Activated CD4-positive, alpha-beta T cell treated with anti-CD3 and anti-CD28 coated beads for 48 hours (primary cell): ENCODE results near the gene WASL.

Experiments
- DNase-seq: peaks from one replicate; pipeline ENCODE4 v3.0.0-alpha.2; 2020

Gene WASL

DNA sequence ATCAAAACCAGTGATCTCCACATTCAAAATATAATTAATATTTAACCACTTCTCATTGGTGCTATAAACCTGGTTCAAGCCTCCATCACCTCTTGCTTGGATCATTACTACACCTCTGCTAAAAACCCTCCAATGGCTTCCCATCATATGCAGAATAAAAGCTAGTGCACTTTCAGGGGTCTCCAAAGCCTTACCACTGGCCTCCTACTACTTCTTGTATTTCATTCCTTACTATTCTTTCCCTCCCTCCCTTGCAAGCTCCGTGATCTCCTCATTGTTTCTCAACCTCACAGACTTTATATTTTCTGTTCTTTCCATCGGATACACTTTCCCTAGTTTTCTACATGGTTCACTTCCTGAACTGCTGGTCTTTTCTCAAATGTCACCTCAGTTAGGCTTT, 61.6 kb downstream of the WASL start:
- DNase-seq, result no peak

DNA sequence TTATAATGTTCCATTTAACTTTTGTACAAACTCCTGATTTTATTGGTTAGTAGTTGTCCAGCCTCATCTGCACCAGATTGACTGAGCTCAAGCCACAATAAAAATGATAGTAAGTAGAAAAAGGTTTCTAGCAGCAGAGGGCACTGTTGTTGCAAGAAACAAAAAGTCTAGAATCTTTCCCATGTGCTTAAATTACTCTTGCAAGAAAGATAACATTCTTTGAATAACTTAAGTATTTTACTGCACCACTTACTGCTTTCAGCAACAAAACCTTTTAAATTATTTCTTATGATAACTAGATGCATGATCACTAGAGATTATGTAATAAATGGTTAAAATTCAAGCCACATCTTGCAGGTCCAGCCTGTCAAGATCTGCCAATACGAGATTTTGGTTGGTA, 66.1 kb downstream of the WASL start:
- no peak for DNase-seq

- no peak for DNase-seq
These were observed 67.2 kb downstream of the WASL start for GRCh38 chr7:123681561-123681960.

DNA sequence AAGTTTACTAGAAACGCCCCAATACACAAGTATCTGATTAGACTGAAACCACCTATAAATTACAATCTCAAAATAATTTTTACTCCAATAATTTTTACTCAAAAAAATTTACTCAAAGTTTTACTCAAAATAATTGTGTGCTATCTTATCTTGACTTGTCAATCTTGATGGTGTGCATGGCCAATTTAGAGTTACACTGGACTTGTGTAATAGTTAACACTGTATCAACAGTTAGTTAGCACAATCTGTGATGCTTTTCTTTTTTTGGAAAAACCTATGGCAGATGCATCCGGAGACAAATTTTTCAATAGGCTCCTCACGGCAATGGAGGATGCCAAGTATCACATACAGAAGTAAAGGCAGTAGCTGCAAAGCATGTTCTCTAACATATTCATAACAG, 68.2 kb downstream of the WASL start:
- DNase-seq, result no peak

DNA sequence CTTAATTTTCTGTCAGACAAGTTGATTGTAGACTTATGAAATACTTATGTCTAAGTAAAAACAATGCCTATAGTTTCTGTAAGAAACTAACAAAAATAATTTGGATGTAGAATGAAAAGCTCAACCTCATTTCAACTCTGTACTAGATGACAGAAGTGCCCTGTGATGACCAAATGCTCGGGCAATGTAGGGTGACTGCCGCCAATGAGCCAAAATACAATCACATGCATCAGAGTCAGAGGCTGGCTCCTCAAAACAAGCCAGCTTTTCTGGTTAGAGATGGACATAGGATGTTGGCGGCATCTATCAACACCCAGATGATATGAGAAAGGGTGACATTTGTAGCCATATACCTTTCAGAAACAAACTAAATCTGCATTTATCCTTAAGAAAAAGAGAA, 69.2 kb downstream of the WASL start:
- no peak for DNase-seq

DNA sequence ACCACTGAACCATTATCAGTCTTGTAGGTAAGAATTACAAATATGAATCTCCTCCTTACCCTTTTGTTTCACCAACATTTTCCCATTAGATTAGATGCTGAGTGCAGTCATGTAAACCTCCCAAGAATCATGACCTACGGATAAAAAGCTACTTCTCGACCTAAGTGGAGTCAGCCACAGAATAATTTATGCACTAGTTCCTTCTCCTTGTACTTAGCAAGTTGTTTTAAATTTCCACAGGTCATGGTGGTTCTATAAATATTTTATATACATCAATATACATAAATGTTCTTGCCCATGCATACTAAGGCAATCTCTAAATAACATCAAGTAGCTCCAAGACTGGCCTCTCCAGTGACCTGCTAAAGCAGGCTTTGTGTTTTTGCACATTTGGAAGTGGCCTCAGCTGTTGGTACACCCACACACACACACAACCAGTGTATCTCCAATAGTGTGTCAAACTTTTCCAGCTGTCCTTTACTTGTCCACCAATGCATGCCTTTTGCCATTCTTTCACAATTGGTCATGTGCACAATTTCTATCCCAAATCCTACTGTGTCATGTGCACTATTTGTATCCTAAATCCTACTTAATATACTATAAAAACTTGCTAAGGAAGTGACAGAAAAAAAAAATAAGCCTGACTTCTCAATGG, 71.6 kb downstream of the WASL start:
- DNase-seq, result no peak

DNA sequence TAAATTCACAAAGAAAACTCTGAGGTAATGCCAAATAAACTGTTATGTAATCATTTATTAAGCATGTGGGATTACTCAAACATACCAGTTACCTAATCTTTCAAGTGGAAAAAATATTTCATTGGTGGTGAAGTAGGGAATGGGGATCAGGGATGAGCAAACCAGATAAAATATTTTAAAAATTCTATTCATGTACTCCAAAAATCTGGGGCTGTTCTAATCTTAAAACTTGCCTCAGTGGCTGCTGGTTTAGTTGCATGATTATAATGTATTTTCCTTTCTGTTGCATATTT, 73.7 kb downstream of the WASL start:
- DNase-seq, result no peak

- DNase-seq, result no peak
These were observed 74.2 kb downstream of the WASL start for GRCh38 chr7:123674399-123675180.

DNA sequence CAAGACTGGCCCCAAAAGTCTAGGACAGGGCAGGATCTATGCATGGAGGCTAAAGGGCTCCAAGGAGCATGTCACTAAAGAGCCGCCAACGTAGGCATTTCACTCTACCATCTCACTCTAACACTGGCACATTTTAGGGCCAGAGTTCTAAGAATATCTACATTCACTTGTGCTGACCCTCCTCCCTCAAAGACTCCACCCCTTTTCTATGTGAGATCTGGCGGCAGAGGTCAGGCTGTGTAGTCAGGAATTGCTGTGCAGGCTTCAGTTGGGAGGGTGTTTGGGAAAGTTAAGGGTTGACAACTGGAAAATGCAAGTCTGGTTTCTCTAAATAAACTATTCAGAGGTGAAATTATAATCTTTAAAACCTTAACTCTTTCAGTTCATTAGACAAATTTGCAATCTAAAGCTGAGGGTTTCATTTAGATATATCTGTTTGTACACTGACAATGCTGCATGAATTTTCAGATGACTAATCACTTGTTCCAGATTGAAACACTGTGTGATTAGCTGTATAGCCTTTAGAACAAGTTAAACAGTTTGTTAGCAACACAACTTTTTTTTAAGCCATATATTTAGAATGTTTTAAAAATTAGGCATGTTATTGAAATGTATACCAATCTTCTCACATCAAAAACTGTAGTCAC, 74.9 kb downstream of the WASL start:
- DNase-seq, result no peak

- DNase-seq, result no peak
These were observed 75.6 kb downstream of the WASL start for GRCh38 chr7:123673137-123673732.

DNA sequence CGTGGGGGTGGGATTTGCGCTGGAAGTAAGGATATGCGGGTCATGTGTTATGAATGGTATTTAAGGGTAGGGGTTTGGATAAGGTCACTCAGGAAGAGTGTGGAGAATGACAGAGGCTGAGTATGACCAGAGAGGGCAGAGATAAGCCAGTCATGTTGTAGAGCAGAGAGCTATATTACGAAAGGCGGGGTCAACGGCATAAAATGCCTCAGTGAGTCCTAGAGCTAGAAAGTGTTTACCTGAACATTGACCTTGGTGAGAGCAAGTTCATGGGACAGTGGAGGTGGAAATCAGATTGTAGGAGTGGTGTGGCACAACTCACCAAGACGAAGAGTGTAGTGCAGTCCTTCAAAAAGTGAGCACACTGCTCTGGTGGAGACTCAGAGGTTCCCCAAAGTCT, 79.3 kb downstream of the WASL start:
- DNase-seq, result no peak

DNA sequence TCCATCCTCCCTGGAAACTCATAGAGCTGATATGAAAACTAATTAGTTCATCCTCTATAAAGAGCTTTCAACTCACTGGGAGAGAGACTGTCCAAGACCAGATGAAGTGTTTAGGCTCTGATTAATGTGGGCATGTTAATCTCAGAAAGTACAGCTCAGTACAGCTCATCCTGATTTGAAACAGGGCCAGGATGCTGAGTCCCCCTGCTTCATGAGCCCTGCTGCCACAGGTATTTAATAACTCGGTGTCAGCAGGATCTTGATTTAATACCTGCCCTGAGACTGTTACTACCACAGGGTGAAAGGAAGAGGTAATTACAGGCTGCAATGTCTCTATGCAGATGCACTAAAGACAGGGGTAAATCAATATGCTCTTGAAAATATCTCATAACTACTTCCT, 82.3 kb downstream of the WASL start:
- no peak for DNase-seq

DNA sequence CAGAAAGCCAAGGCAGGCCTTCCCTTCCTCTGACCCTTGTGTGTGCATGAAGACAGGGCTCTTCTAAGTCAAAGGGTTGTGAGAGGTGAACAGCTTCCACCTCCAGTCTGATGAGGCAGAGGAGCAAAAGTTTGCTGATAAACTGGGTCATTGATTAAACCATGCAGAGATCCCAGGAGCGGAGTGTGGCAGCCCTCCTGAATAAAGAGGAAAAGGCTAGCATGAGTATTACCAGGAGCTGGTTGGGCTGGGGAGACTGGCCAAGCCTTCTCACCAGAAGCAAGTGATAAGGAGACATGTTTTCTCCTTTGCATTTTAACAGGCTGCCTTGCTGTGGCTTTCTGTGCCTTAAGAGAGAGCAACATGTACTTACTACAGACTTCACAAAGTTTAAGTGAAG, 82.9 kb downstream of the WASL start:
- no peak for DNase-seq

- DNase-seq, result no peak
These were observed 83.6 kb downstream of the WASL start for GRCh38 chr7:123665157-123665556.

DNA sequence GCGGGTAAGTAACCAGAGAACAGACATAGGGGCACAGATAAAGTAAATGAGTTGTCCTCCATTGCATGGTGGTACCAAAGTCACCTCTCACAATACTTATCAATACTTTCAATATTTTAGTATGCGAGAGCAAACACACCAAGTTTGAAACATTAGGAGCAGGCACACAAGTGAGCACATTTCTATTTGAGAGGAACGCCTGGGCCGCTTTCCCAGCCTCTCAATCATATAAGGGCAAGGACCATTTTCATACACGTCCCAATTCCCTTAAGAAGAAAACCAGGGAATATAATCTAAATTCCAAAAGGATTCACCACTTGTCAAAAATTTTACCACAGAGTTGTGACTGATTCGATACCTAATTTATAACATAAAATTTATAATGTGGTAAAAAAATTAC, 85.6 kb downstream of the WASL start:
- no peak for DNase-seq

DNA sequence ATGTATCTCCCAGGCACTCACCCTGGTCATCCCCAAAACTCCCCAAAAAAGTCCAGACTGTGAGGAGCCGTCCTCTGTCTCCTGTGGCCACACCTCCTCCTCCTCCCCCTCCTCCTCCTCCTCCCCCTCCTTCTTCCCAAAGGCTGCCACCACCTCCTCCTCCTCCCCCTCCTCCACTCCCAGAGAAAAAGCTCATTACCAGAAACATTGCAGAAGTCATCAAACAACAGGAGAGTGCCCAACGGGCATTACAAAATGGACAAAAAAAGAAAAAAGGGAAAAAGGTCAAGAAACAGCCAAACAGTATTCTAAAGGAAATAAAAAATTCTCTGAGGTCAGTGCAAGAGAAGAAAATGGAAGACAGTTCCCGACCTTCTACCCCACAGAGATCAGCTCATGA, 86.0 kb downstream of the WASL start:
- no peak for DNase-seq

GRCh38 chr7:123662293-123662692, 86.5 kb downstream of the WASL start:
- no peak for DNase-seq

- no peak for DNase-seq
These were observed 87.0 kb downstream of the WASL start for GRCh38 chr7:123661765-123662164.

DNA sequence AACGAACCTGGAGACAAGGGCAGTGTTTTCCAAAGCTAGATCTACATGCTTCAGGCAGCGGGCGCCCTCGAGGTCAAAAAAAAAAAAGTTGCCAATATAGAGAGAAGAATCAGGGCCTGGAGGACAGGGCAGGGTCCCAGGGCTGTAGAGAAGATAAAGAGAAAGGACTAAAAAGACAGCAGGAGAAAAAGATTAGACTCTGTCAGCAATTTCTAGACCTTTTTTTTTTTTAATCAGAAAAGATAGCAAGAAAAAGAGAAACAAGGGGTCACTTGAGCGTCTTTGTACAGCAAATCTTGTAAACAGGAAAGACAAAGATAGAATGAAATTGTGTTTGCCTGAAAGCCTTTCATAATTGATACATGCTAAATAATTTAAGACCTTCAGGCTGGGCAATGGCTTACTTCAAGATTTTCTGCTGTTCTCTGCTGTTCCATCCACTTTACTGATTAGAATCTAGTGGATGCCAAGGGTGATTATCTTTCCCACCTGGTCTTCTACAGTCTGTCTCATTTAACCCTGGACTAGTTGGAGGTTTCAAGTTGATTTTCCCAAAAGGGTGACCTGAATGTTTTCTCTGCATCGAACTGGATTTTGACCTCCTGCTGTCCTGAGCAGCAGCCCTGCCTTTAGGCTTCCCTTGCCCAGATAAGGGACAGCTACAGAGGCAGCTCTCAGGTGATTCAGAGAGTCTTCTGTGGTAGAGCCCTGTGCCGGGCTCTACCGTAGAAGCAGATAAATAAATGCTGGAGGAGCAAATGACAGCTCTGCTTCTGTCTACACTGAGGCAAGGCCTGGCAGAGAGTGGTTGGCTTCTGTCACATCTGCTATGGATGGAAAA, 88.1 kb downstream of the WASL start:
- DNase-seq, result no peak

DNA sequence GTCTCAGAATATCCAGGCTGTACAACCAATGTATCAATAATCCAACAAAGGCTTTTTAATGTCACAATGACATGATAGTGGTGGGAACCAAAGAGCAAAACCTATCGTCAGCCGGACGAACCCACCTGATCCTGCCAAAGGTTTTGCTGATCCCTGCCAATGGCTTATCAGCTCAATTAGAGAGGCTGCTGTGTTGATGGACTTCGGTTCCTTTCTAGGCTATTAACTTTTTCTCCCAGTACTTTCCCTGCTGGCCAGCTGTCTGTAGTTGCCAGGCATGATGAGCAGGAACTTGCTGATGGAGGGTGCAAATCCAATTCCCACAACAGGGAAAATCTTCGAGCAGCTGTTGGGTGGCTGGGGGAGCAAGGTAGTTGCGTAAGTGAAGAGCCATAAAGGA, 90.8 kb downstream of the WASL start:
- no peak for DNase-seq

DNA sequence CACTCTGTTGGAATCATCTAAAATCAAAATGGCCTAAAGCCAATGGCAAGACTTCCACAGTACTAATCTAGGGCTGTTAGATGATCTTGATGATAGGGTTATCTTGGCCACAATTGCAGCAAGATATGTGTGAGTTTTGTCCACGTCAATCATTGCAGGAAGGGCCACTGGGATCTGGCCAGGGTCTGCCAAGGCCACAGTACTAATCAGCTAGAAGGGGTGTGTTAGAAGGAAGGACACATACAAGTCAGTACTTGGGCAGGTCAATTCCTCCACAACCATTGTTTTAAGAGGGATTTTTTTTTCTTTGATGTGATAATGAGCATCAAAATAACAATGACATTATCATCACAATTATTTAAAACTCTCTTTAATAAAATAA, 91.5 kb downstream of the WASL start:
- no peak for DNase-seq

DNA sequence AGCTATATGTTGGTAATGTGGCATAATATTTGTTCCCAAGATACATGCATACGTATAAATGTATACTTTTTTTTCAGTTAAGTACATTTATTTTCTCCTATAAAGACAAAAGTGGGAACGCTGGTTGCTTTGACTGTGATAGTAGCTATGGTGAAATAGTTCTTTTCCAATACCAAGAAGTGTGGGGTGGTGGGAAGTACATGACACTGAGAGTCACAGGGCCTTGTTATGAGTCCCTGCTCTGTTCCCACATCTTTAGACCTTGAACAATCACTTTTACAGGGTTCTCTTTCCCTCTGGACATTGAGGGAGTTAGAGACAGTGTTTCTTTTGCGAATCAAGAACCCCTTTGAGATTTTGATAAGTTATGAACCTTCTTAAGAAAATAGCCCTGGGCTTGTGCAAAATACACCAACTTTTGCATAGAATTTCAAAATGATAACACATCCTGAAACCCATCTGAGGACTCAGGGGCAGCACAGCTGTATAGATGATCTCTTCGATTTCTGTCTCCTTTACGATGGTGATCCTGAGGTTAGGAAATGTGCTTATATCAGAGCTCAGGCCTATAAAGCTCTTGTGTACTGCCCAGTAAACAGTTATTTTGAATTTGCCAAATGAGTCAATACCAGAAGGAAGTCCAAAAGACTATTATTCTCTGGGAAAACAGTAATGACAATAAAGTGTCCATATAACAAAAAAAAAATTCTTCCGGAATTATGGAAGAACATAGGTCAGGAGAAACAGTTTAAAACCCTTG, 92.1 kb downstream of the WASL start:
- no peak for DNase-seq

GRCh38 chr7:123655614-123656013, 93.2 kb downstream of the WASL start, which contains the start of gene LMOD2:
Gene LMOD2 (plus strand): TSS chr7:123655866. CDS start chr7:123655964, 98 bp downstream.
- no peak for DNase-seq
